Measurements from ENCODE around the gene VASH1. TPM values are rescaled to one million over a fixed set of nuclear protein-coding genes. Genes with fewer than 3 reads are reported as not detected.

VASH1 gene
- total RNA-seq, 1 donor from 2014 or later: 8.7 TPM

GRCh38 chr14:76826122-76826521, 64.9 kb downstream of the VASH1 start, which contains the start of gene LRRC74A:
LRRC74A (plus strand) TSS chr14:76826408; CDS start chr14:76826698, 290 bp downstream.
- H3K27me3 ChIP-seq (ENCODE audit: control insufficient read depth, insufficient read depth, low read length): peaks cover 4% of the 10 kb centered on the region
- H3K36me3 ChIP-seq (ENCODE audit: control insufficient read depth, insufficient read depth, low read length): no peaks in the 10 kb centered on the region
- DNase-seq (ENCODE audit: low read depth): no peak
- TF ChIP-seq, protein P1, sequence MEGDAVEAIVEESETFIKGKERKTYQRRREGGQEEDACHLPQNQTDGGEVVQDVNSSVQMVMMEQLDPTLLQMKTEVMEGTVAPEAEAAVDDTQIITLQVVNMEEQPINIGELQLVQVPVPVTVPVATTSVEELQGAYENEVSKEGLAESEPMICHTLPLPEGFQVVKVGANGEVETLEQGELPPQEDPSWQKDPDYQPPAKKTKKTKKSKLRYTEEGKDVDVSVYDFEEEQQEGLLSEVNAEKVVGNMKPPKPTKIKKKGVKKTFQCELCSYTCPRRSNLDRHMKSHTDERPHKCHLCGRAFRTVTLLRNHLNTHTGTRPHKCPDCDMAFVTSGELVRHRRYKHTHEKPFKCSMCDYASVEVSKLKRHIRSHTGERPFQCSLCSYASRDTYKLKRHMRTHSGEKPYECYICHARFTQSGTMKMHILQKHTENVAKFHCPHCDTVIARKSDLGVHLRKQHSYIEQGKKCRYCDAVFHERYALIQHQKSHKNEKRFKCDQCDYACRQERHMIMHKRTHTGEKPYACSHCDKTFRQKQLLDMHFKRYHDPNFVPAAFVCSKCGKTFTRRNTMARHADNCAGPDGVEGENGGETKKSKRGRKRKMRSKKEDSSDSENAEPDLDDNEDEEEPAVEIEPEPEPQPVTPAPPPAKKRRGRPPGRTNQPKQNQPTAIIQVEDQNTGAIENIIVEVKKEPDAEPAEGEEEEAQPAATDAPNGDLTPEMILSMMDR (IDR thresholded peaks at IDR 0.05; ENCODE audit: insufficient read depth, low read length, poor library complexity, severe bottlenecking): no peak
- no peak within 1 kb of the TSS for H3K4me3 ChIP-seq (ENCODE audit: low read depth, low read length)

DNA sequence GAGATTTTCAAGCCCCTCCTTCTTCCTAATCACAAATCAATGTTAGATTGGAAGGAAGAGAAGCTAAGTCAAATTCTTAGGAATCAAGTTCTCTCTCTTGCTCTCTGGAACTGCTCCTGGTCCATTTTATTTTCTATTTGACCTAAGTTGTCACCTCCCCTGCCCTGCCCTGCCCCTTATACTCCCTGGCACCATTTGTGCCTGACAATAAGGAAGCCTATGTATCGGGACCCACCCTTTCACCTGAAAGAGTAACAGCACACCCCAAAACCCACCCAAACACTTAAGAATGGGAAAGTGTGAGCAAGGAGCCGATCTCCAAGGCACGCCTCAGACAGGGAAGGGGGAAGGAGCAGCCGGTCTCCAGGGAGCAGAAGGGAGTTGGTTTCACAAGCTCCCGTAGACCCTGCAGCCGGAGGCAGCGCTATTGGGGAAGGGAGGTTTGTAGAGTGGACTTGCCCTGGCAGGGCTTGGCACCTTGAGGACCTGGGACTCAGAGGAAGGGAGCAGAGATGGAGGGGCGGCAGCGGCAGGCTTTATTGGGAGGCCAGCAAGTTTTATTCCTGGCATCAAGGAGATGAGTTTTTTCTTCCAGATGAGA, 66.5 kb downstream of the VASH1 start:
- H3K27me3 ChIP-seq (ENCODE audit: control insufficient read depth, insufficient read depth, low read length): peaks cover 4% of the 10 kb centered on the region
- no peak overlapping the region for H3K4me3 ChIP-seq (ENCODE audit: low read depth, low read length)
- H3K36me3 ChIP-seq (ENCODE audit: control insufficient read depth, insufficient read depth, low read length): no peaks in the 10 kb centered on the region
- TF ChIP-seq, protein P1 (IDR thresholded peaks at IDR 0.05; ENCODE audit: insufficient read depth, low read length, poor library complexity, severe bottlenecking): no peak
- DNase-seq (ENCODE audit: low read depth): no peak

DNA sequence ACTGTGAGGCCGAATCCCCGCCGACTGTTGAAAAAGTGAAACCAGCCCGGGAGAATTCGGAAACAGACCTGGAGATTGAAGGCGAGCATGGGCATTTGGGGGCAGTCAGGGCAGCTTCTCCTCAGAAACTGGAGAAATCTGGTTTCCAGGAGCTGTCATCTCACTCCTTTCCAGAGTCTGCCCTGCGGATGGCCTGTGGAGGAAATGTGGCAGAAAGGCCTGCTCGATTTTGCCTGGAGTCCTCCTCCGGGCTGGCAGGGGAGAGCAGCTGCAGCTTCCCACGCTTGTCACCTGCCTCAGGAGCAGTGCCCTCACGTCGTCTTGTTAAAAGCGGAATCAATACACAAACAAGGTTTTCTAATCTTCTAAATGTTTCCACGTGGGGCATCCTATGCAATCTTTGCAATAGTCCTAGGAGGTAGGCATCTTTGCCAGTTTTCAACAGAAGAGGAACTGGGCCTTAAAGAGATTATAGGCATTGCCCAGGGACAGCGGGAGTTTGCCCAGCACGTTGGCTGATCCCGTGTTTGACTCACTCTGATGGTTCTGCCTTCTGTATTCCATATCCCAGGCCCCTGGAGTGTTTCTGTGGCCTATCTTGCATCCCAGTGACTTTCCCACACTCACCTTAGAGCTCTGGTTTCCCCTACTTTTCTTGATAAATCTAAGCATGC, 67.2 kb downstream of the VASH1 start:
- TF ChIP-seq, protein P1 (IDR thresholded peaks at IDR 0.05; ENCODE audit: insufficient read depth, low read length, poor library complexity, severe bottlenecking): no peak
- H3K4me3 ChIP-seq (ENCODE audit: low read depth, low read length): no peak overlapping the region
- DNase-seq (ENCODE audit: low read depth): no peak

GRCh38 chr14:76829013-76829365, 67.7 kb downstream of the VASH1 start:
- DNase-seq (ENCODE audit: low read depth): no peak
- TF ChIP-seq, protein P1 (IDR thresholded peaks at IDR 0.05; ENCODE audit: insufficient read depth, low read length, poor library complexity, severe bottlenecking): no peak

More for the DNA sequence above, 67.2 kb downstream of the VASH1 start:
- H3K27me3 ChIP-seq (ENCODE audit: control insufficient read depth, insufficient read depth, low read length): peaks cover 4% of the 10 kb centered on the region
- no peaks in the 10 kb centered on the region for H3K36me3 ChIP-seq (ENCODE audit: control insufficient read depth, insufficient read depth, low read length)

GRCh38 chr14:76829650-76830421, 68.6 kb downstream of the VASH1 start:
- TF ChIP-seq, protein P1 (IDR thresholded peaks at IDR 0.05; ENCODE audit: insufficient read depth, low read length, poor library complexity, severe bottlenecking): no peak
- H3K27me3 ChIP-seq (ENCODE audit: control insufficient read depth, insufficient read depth, low read length): peaks cover 4% of the 10 kb centered on the region
- no peak for DNase-seq (ENCODE audit: low read depth)
- H3K36me3 ChIP-seq (ENCODE audit: control insufficient read depth, insufficient read depth, low read length): no peaks in the 10 kb centered on the region
- no peak overlapping the region for H3K4me3 ChIP-seq (ENCODE audit: low read depth, low read length)

More at GRCh38 chr14:76829013-76829365, 67.7 kb downstream of the VASH1 start:
- Histone ChIP-seq H3K4me3 (ENCODE audit: low read depth, low read length) (no peak overlapping the region), H3K36me3 (ENCODE audit: control insufficient read depth, insufficient read depth, low read length) (no peaks in the 10 kb centered on the region), H3K27me3 (ENCODE audit: control insufficient read depth, insufficient read depth, low read length) (peaks cover 4% of the 10 kb centered on the region)
